Keratinocyte (primary cell): ENCODE data around the gene FAM193B. TPM values are rescaled to one million over a fixed set of nuclear protein-coding genes. Genes with fewer than 3 reads are reported as not detected.

Experiments
- DNase-seq: peaks from one replicate; pipeline ENCODE4 v3.0.0-alpha.2; 2011; ENCODE audit warnings: low read depth, missing footprints, low spot score
- FAIRE-seq: peaks from 2 replicates; lab custom pipeline; 2011; peaks lifted over from hg19 to GRCh38; lab: Jason Lieb, UNC
- H2AFZ ChIP-seq: 2 replicates; pipeline ENCODE4 v1.6.0; 2012; ENCODE audit warnings: low read length, control low read depth, inconsistent platforms; ENCODE audit not compliant: control insufficient read depth
- H3K27ac ChIP-seq: 2 replicates; pipeline ENCODE4 v1.5.1; 2011; ENCODE audit warnings: low read length; ENCODE audit not compliant: control insufficient read depth, insufficient read depth
- H3K27me3 ChIP-seq: 3 replicates; pipeline ENCODE4 v1.6.0; 2011; ENCODE audit warnings: low read length; ENCODE audit not compliant: control insufficient read depth, insufficient read depth; ENCODE audit errors: extremely low read depth
- H3K36me3 ChIP-seq, 2 experiments: 2 replicates in 1 of 2; 3 replicates in 1 of 2; pipeline ENCODE4 v1.5.1; 2011; ENCODE audit warnings: low read length in 2 of 2, mild to moderate bottlenecking in 1 of 2; ENCODE audit not compliant: control insufficient read depth in 2 of 2, insufficient read depth in 2 of 2; ENCODE audit errors: extremely low read depth in 1 of 2
- H3K4me1 ChIP-seq: 3 replicates; pipeline ENCODE4 v1.5.1; 2011; ENCODE audit warnings: low read length; ENCODE audit not compliant: control insufficient read depth, insufficient read depth; ENCODE audit errors: extremely low read depth
- H3K4me2 ChIP-seq: 3 replicates; pipeline ENCODE4 v1.6.0; 2011; ENCODE audit warnings: low read depth, low read length; ENCODE audit not compliant: control insufficient read depth, insufficient read depth; ENCODE audit errors: extremely low read depth
- H3K4me3 ChIP-seq, 3 experiments: fragments of 200-600 bp in 1 of 3; sonication (generic) in 1 of 3; 2 replicates in 2 of 3; 3 replicates in 1 of 3; pipeline ENCODE4 v1.5.1; 2011 to 2016; ENCODE audit warnings: low read length in 3 of 3, mild to moderate bottlenecking in 3 of 3, control low read depth in 2 of 3, inconsistent platforms in 1 of 3, low read depth in 1 of 3, mixed read lengths in 1 of 3, mixed run types in 1 of 3, moderate library complexity in 1 of 3; ENCODE audit not compliant: control insufficient read depth in 2 of 3, insufficient read depth in 2 of 3; ENCODE audit errors: extremely low read depth in 1 of 3
- H3K79me2 ChIP-seq: 2 replicates; pipeline ENCODE4 v1.6.0; 2012; ENCODE audit warnings: low read length; ENCODE audit not compliant: control insufficient read depth, insufficient read depth
- H3K9ac ChIP-seq: 3 replicates; pipeline ENCODE4 v1.6.0; 2011; ENCODE audit warnings: low read length; ENCODE audit not compliant: control insufficient read depth, insufficient read depth; ENCODE audit errors: extremely low read depth
- H3K9me1 ChIP-seq: 3 replicates; pipeline ENCODE4 v1.6.0; 2011; ENCODE audit warnings: low read length; ENCODE audit not compliant: control insufficient read depth, insufficient read depth; ENCODE audit errors: extremely low read depth
- H3K9me3 ChIP-seq: 2 replicates; pipeline ENCODE4 v1.5.1; 2012; ENCODE audit warnings: low read depth, low read length; ENCODE audit not compliant: control insufficient read depth
- H4K20me1 ChIP-seq: 3 replicates; pipeline ENCODE4 v1.6.0; 2011; ENCODE audit warnings: low read length; ENCODE audit not compliant: control insufficient read depth, insufficient read depth; ENCODE audit errors: extremely low read depth
- CTCF ChIP-seq, 3 experiments: IDR thresholded peaks in 1 of 3; conservative IDR thresholded peaks in 1 of 3; optimal IDR thresholded peaks in 1 of 3; 2 replicates in 2 of 3; 3 replicates in 1 of 3; pipeline versions ENCODE3 to v1.5.1; 2011; ENCODE audit warnings: low read length in 3 of 3, mild to moderate bottlenecking in 3 of 3, moderate library complexity in 2 of 3, control low read depth in 1 of 3, inconsistent platforms in 1 of 3; ENCODE audit not compliant: insufficient read depth in 2 of 3; ENCODE audit errors: extremely low read depth in 1 of 3
- EZH2 ChIP-seq: IDR thresholded peaks from one replicate; pipeline ENCODE4 v1.6.1; 2012; ENCODE audit warnings: inconsistent platforms, mild to moderate bottlenecking, low read length, moderate library complexity
- dilution Hi-C: fragments of 300-500 bp; cut with MboI; formaldehyde crosslinking; loops from one replicate; pipeline ENCODE4 v1.7.0; 2020; ENCODE audit warnings: low sequenced_read_pairs; ENCODE audit not compliant: extremely low pct_ligation_motif_present
- polyA plus RNA-seq, 5 experiments: library from polyadenylated mRNA; depleted of rRNA in 3 of 5; stranded (reverse) in 3 of 5; stranded (forward) in 1 of 5; unstranded in 1 of 5; fragments of >200 nt; gene quantifications; 1 replicate in 1 of 5; 2 replicates in 3 of 5; 3 replicates in 1 of 5; pipeline versions ENCODE4 v1.2.1 to v1.2.3, GENCODE V29; 2011 to 2012; ENCODE audit warnings: missing spikeins in 2 of 5, low read depth in 1 of 5, low replicate concordance in 1 of 5

FAM193B gene
- polyA plus RNA-seq, 1 donor (not counting 4 experiments of a cell fraction or from before 2014, with no cell fraction given): 27.5 TPM

GRCh38 chr5:177509381-177509951 lies 44.9 kb downstream of the FAM193B start, which contains the start of gene DOK3:
Gene DOK3, minus strand, starts transcription at chr5:177509826. Its CDS starts 286 bp downstream, at chr5:177509540.
- H3K9ac ChIP-seq: no peak within 1 kb of the TSS
- dilution Hi-C loops: no loop called here
- TF ChIP-seq CTCF (optimal IDR thresholded peaks at IDR 0.05 in 1 of 3, IDR thresholded peaks at IDR 0.05 in 1 of 3, conservative IDR thresholded peaks at IDR 0.05 in 1 of 3; ENCODE audit: extremely low read depth in 1 of 3, insufficient read depth in 2 of 3, low read length in 3 of 3): no peak
- no peak for TF ChIP-seq EZH2
- H3K4me3 ChIP-seq: no peak within 1 kb of the TSS
- no peaks in the 10 kb centered on the region for H4K20me1 ChIP-seq
- H2AFZ ChIP-seq: no peak within 1 kb of the TSS
- H3K9me1 ChIP-seq: no peaks in the 10 kb centered on the region
- H3K4me1 ChIP-seq: no peaks in the 10 kb centered on the region
- peaks cover 3% of the 10 kb centered on the region for H3K79me2 ChIP-seq
- H3K36me3 ChIP-seq: peaks cover 23 to 31% of the 10 kb centered on the region in 2 experiments
- H3K4me2 ChIP-seq: no peak within 1 kb of the TSS
- no peak within 1 kb of the TSS for H3K27ac ChIP-seq
- no peak for FAIRE-seq
- H3K27me3 ChIP-seq: no peaks in the 10 kb centered on the region
- no peak for DNase-seq
- H3K9me3 ChIP-seq: no peaks in the 10 kb centered on the region

- H3K4me2 ChIP-seq: no peak overlapping the region
- TF ChIP-seq CTCF (optimal IDR thresholded peaks at IDR 0.05 in 1 of 3, IDR thresholded peaks at IDR 0.05 in 1 of 3, conservative IDR thresholded peaks at IDR 0.05 in 1 of 3; ENCODE audit: extremely low read depth in 1 of 3, insufficient read depth in 2 of 3, low read length in 3 of 3) (no peak), EZH2 (no peak)
- H3K27me3 ChIP-seq: no peaks in the 10 kb centered on the region
- no peak for DNase-seq
- no peaks in the 10 kb centered on the region for H3K9me3 ChIP-seq
- no peak overlapping the region for H3K4me3 ChIP-seq
- H3K4me1 ChIP-seq: no peaks in the 10 kb centered on the region
- no peaks in the 10 kb centered on the region for H3K9me1 ChIP-seq
- dilution Hi-C loops: no loop called here
- no peak overlapping the region for H3K27ac ChIP-seq
- no peaks in the 10 kb centered on the region for H3K79me2 ChIP-seq
- no peaks in the 10 kb centered on the region for H4K20me1 ChIP-seq
- H2AFZ ChIP-seq: no peak overlapping the region
- no peak for FAIRE-seq
- H3K36me3 ChIP-seq: peaks cover 23 to 26% of the 10 kb centered on the region in 2 experiments
- no peak overlapping the region for H3K9ac ChIP-seq
Measured at GRCh38 chr5:177508837-177509236, 45.5 kb downstream of the FAM193B start.
